H1 (cell line): Measurements from ENCODE around the gene PHC3.

Experiments used
- ASH2L ChIP-seq: fragments of 200-600, 300-600 bp; sonication (generic); IDR thresholded peaks from one replicate; pipeline ENCODE4 v1.7.1; 2017; ENCODE audit warnings: low read length
- CHD1 ChIP-seq: IDR thresholded peaks from 2 replicates; pipeline ENCODE4 v1.6.1; 2012; ENCODE audit warnings: low read depth, low read length, improper control_type of control experiment
- CREB1 ChIP-seq: IDR thresholded peaks from 2 replicates; pipeline ENCODE4 v1.6.1; 2012; ENCODE audit warnings: inconsistent platforms
- EGR1 ChIP-seq: IDR thresholded peaks from 2 replicates; pipeline ENCODE4 v1.6.1; 2011; ENCODE audit warnings: low read depth, low read length, borderline replicate concordance
- EZH2 ChIP-seq: fragments of 200-600 bp; sonication (generic); IDR thresholded peaks from 2 replicates; pipeline ENCODE4 v1.7.1; 2012; ENCODE audit warnings: low read depth, mild to moderate bottlenecking, moderate library complexity, low read length, inconsistent platforms; ENCODE audit not compliant: severe bottlenecking
- PHF8 ChIP-seq: fragments of 200-600 bp; sonication (generic); conservative IDR thresholded peaks from 2 replicates; pipeline ENCODE4 v1.7.1; 2012; ENCODE audit warnings: low read depth, mild to moderate bottlenecking, inconsistent platforms, low read length, moderate library complexity
- POLR2A ChIP-seq, 2 experiments: IDR thresholded peaks; 1 replicate in 1 of 2; 2 replicates in 1 of 2; pipeline ENCODE4 v1.6.1; 2011; ENCODE audit warnings: low read depth in 2 of 2, low read length in 2 of 2, mild to moderate bottlenecking in 2 of 2; ENCODE audit errors: control extremely low read depth in 1 of 2
- POLR2AphosphoS5 ChIP-seq: IDR thresholded peaks from 2 replicates; pipeline ENCODE4 v1.6.1; 2011; ENCODE audit warnings: low read depth, low read length
- RXRA ChIP-seq: IDR thresholded peaks from 2 replicates; pipeline ENCODE4 v1.6.1; 2011; ENCODE audit warnings: low read depth, mild to moderate bottlenecking, low read length, moderate library complexity; ENCODE audit not compliant: insufficient read depth
- SIN3A ChIP-seq, 2 experiments: IDR thresholded peaks in 1 of 2; conservative IDR thresholded peaks in 1 of 2; 2 replicates each; pipeline ENCODE4 v1.6.1; 2011 to 2012; ENCODE audit warnings: low read length in 2 of 2, improper control_type of control experiment in 1 of 2, low read depth in 1 of 2, mild to moderate bottlenecking in 1 of 2
- TEAD4 ChIP-seq: IDR thresholded peaks from 2 replicates; pipeline ENCODE4 v1.6.1; 2012; ENCODE audit warnings: low read depth, low read length, inconsistent platforms, mixed read lengths
- YY1 ChIP-seq: IDR thresholded peaks from 2 replicates; pipeline ENCODE4 v1.6.1; 2011; ENCODE audit warnings: low read depth, mild to moderate bottlenecking, low read length
- TF ChIP-seq, protein P1 (sequence below), 3 experiments: IDR thresholded peaks; 1 replicate in 2 of 3; 2 replicates in 1 of 3; pipeline versions ENCODE4 v1.5.1 to v1.6.1; 2011; ENCODE audit warnings: low read length in 3 of 3, mild to moderate bottlenecking in 3 of 3, inconsistent platforms in 2 of 3, low read depth in 1 of 3, moderate library complexity in 1 of 3; ENCODE audit not compliant: insufficient read depth in 1 of 3; ENCODE audit errors: control extremely low read depth in 1 of 3
- TF ChIP-seq, protein P2 (sequence below): IDR thresholded peaks from 2 replicates; pipeline ENCODE4 v1.6.1; 2012; ENCODE audit warnings: inconsistent platforms

DNA sequence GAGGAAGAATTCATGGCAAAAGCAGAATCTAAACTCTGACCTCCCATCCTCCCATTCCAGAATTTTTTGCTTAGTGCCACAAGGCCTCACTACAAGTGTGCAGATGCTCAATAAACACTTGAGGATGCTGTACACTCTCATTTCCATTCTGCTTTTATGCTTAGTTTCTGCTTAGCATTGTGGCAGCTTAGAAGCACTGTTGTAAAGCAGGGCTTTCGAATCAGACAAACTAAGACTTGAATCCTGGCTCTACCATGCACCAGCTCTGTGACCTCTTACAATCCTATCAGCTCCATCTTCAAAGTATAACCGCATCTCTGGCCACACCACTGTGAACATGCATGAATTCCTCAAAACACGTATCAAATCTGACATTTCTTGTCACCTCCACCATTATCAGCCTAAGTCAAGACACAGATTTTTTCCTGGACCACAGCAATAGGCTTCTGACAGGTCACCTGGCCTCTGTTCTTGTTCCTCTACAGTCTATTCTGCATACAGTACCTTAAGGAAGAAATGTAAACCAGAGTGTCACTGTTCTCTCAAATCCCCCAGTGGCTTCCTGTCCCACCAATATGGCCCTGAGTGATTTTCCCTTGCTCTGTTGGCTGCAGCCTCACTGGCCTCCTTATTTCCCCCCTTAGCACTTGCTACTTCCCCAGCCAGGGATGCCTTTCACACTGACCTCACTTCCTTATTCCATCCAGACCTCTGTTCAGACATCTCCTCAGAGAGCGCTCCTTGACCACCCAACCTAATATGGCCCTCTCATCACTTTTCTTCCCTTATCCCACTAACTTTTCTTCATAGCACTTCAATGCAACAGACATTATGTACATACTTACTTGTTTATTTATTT is 8.1 kb upstream of the PHC3 start:
- TF ChIP-seq TEAD4 (no peak), CREB1 (no peak), EZH2 (no peak), EGR1 (no peak), CHD1 (no peak), SIN3A (conservative IDR thresholded peaks at IDR 0.05 in 1 of 2, IDR thresholded peaks at IDR 0.05 in 1 of 2; ENCODE audit: low read depth in 1 of 2, low read length in 2 of 2) (no peak), ASH2L (no peak), POLR2AphosphoS5 (no peak), RXRA (no peak), YY1 (no peak), POLR2A (IDR thresholded peaks at IDR 0.05; ENCODE audit: control extremely low read depth in 1 of 2, low read depth in 2 of 2, low read length in 2 of 2) (no peak), PHF8 (no peak)
- TF ChIP-seq, protein P1, sequence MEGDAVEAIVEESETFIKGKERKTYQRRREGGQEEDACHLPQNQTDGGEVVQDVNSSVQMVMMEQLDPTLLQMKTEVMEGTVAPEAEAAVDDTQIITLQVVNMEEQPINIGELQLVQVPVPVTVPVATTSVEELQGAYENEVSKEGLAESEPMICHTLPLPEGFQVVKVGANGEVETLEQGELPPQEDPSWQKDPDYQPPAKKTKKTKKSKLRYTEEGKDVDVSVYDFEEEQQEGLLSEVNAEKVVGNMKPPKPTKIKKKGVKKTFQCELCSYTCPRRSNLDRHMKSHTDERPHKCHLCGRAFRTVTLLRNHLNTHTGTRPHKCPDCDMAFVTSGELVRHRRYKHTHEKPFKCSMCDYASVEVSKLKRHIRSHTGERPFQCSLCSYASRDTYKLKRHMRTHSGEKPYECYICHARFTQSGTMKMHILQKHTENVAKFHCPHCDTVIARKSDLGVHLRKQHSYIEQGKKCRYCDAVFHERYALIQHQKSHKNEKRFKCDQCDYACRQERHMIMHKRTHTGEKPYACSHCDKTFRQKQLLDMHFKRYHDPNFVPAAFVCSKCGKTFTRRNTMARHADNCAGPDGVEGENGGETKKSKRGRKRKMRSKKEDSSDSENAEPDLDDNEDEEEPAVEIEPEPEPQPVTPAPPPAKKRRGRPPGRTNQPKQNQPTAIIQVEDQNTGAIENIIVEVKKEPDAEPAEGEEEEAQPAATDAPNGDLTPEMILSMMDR (IDR thresholded peaks at IDR 0.05; ENCODE audit: control extremely low read depth in 1 of 3, insufficient read depth in 1 of 3, low read depth in 1 of 3, low read length in 3 of 3) = no peak
- TF ChIP-seq, protein P2, sequence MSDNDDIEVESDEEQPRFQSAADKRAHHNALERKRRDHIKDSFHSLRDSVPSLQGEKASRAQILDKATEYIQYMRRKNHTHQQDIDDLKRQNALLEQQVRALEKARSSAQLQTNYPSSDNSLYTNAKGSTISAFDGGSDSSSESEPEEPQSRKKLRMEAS = no peak
